GM13977 (cell line): ENCODE measurements around the gene PCP4L1.
"Not testable (repeated sequence)": the region's sequence is repeated elsewhere in the genome, so short reads cannot be mapped to it uniquely, and the experiment has no call there.

Experiments
- DNase-seq: peaks from one replicate; pipeline ENCODE4 v3.0.0; 2012; ENCODE audit warnings: low spot score
- in situ Hi-C: fragments of 300-500 bp; cut with MboI; formaldehyde crosslinking; loops from one replicate; pipeline ENCODE4 v1.12.0; 2022; ENCODE audit warnings: low sequenced_read_pairs, low pct_unique_long_range_greater_than_20kb, mixed read lengths, inconsistent platforms; ENCODE audit not compliant: unreplicated experiment
- TF ChIP-seq, protein P1 (sequence below): IDR thresholded peaks from 2 replicates; pipeline ENCODE4 v1.5.1; 2012; ENCODE audit warnings: mild to moderate bottlenecking, control low read depth; ENCODE audit not compliant: insufficient read depth; ENCODE audit errors: extremely low read depth, missing control alignments

The PCP4L1 gene

DNA sequence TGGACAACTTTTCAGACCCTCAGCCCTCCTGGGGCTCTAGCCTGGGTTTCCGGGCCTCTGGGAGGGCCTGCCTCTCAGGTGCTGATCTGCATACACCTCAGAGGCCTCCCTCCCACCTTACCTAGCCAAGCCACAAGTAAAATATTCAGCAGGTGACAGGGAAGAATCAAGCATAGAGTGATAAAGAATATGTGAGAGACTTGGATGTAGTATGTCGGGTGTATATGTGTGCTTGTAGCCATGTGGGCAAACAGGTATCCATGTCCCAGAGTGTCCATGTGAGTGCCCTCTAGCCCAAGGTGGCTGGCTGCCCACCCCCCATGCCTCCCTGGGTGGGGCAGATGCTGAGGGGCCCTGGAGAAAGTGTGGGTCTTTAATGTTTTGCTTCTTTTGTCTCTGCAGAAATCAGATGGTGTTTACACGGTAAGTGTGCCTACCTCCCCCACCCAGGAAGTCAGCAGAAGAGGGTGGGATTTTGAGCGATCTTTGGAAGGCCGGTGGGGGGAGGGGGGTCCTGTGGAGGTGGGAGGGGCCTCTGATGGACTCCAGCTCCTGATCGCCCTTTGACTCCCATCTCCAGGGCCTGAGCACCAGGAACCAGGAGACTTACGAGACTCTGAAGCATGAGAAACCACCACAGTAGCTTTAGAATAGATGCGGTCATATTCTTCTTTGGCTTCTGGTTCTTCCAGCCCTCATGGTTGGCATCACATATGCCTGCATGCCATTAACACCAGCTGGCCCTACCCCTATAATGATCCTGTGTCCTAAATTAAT is 40.1 kb upstream of the PCP4L1 start:
- in situ Hi-C loops, result loop anchor here (10.0 kb wide), 1 partner anchor 156 kb away; no protein-coding TSS in a partner anchor
- TF ChIP-seq, protein P1, sequence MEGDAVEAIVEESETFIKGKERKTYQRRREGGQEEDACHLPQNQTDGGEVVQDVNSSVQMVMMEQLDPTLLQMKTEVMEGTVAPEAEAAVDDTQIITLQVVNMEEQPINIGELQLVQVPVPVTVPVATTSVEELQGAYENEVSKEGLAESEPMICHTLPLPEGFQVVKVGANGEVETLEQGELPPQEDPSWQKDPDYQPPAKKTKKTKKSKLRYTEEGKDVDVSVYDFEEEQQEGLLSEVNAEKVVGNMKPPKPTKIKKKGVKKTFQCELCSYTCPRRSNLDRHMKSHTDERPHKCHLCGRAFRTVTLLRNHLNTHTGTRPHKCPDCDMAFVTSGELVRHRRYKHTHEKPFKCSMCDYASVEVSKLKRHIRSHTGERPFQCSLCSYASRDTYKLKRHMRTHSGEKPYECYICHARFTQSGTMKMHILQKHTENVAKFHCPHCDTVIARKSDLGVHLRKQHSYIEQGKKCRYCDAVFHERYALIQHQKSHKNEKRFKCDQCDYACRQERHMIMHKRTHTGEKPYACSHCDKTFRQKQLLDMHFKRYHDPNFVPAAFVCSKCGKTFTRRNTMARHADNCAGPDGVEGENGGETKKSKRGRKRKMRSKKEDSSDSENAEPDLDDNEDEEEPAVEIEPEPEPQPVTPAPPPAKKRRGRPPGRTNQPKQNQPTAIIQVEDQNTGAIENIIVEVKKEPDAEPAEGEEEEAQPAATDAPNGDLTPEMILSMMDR, result no peak
- no peak for DNase-seq

DNA sequence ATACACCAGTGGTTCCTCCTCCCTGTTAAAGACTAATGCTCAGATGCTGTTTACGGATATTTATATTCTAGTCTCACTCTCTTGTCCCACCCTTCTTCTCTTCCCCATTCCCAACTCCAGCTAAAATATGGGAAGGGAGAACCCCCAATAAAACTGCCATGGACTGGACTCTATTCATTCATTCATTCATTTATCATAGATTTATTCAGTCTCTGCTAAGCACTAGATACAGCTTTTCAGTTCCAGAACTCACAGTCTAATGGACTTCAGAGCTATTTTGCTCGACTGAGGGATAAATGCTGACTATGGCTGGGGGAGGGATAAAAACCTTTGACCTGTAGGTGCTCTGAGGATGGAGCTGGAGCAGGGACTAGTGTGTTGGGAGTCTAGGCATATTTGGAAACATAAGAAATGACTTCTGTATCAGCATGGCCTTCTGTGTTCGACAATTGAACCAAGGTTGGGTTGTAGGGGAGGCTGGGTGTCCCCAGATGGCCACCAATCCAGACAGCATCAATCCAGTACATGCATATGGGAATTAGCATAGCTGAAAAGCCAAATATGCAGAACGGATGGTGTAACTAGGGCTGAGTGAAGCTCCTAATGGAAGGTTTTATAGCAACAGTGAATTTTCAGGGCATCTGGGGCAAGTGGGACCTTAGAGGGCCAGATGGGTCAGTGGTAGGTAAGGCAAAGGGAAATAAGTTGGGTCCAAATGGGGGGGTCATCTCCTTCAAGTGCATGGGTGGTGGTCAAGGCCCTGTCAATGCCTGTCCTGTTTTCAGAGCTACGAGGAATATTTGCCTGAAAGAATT is 39.3 kb upstream of the PCP4L1 start:
- in situ Hi-C loops, result loop anchor here (10.0 kb wide), 1 partner anchor 156 kb away; no protein-coding TSS in a partner anchor
- TF ChIP-seq, protein P1, result no peak

DNA sequence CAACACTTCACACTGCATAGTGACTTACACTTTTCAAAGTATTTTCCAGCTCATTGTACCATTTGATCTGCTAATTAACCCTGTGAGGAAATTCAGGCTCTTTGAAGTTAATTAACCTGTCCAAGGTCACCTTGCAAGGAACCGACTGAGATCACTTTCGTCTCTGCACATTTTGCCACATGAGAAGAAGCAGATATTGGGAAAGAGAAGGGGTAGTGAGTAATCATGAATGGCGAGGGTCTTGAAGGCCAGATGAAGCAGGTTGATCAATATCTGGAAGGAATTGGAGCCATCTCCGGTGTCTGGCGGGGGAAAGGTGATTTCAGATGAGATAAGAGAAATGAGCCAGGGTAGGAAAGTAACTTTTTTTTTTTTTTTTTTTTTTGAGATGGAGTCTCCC is 38.5 kb upstream of the PCP4L1 start:
- TF ChIP-seq, protein P1, result no peak
- DNase-seq, result no peak
- in situ Hi-C loops, result loop anchor here (10.0 kb wide), 1 partner anchor 55 kb away; no protein-coding TSS in a partner anchor

More for the DNA sequence above, 39.3 kb upstream of the PCP4L1 start:
- DNase-seq, result no peak

DNA sequence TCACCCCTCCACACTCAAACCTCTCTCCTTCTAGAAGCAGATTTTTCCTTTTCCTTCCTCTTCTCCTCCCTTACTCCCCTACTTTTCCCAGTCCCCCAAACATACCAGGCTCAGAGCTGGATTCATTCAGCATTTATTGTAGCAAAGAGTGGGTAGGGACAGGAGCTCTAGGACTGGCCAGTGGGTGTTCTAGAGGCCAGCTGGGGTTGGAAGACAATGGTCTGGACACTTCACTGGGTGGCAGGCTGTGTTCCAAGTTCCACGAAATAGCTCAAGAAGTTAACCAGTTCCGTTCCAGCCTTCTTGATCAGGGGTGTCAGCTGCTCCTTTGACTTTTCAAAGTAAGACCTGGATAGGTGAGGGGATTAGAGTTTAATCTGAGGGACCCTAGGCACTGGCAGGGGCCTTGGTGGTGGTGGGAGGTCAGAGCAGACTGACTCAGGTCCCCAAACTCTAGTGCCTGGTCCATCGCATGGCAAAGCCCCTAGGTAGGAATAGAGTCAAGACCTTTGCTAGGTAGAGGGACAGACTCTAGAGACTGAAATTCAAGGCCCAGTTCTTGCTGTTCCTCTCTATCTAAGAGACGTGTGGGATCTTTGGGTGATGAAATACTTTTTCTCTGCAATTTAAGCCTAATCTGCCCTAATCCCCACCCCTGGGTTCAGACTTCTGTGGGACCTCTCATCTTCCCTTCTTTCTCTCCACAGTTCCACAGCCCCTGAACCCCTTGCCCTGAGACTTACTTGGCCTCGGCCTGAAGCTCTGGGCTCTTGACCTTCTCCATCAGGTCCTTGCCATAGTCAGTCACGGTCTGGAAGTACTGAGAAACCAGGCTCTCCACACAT is 36.1 kb upstream of the PCP4L1 start:
- DNase-seq, result no peak
- TF ChIP-seq, protein P1, result no peak
- in situ Hi-C loops, result loop anchor here (10.0 kb wide), 1 partner anchor 52 kb away; no protein-coding TSS in a partner anchor

DNA sequence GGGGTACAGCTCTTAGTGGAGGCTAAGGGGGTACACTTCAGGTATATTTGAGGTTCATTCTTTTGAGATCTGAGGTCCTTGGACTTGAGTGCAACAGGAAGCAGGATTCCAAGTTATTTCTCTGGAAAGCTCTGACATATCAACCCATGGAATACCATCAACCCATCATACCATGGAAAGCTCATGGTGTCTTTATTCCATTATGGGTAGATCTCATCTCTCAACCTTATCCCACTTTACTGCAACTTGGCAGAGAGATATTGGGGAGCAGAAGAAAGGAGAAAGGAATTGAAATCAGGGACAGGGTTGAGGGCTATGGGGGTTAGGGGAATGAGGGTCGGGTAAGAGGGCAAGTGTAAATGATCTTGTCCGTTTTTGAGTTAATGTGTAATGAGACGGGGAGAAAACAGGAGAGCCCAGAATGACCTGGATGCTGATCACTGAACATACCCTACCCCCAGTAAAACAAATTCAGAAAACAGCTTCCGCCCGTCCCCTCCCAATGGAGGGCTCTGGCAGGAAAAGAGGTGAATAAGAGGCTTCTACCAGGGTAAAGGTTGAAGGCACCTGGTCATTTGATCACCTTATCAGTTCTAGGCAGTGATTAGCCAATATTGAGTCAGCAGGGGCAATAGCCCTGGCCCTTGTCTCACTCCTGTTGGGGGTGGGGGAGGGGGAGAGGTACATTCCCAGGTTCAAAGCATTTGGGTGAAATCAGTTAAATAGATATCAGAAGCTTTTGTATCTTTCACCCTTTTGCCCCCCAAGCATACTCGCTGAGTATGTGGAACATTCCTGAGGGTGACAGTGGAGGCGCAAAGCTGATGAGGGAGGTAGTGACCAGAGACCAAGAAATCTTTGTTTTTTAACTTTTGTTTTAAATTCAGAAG is 34.5 kb upstream of the PCP4L1 start:
- TF ChIP-seq, protein P1, result no peak
- DNase-seq, result no peak
- in situ Hi-C loops, result loop anchor here (10.0 kb wide), 1 partner anchor 51 kb away; no protein-coding TSS in a partner anchor

DNA sequence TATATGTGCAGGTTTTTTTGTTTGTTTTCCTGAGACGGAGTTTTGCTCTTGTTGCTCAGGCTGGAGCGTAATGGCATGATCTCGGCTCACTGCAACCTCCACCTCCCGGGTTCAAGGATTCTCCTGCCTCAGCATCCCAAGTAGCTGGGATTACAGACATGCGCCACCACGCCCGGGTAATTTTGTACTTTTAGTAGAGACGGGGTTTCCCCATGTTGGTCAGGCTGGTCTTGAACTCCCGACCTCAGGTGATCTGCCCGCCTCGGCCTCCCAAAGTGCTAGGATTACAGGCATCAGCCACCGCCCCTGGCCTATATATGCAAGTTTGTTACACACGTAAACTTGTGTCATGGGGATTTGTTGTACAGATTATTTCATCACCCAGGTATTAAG is 33.9 kb upstream of the PCP4L1 start:
- DNase-seq, result not testable (repeated sequence)
- in situ Hi-C loops, result loop anchor here (10.0 kb wide), 1 partner anchor 50 kb away; no protein-coding TSS in a partner anchor
